Muscle layer of duodenum (tissue), 2 donors: Measurements from ENCODE around the gene INPP5D.

ENCODE experiments used
- H3K27ac ChIP-seq: one replicate; pipeline ENCODE4 v1.7.0; 2013; ENCODE audit warnings: mild to moderate bottlenecking, low read length
- H3K27me3 ChIP-seq: one replicate; pipeline ENCODE4 v1.7.0; 2013; ENCODE audit warnings: low read depth, mild to moderate bottlenecking, control low read depth, low read length
- H3K36me3 ChIP-seq, 2 donors: one replicate each; pipeline ENCODE4 v1.7.0; 2013; ENCODE audit warnings: low read length in 2 of 2, control low read depth in 1 of 2, mild to moderate bottlenecking in 1 of 2; ENCODE audit not compliant: insufficient read depth in 2 of 2, control insufficient read depth in 1 of 2
- H3K4me1 ChIP-seq, 2 donors: one replicate each; pipeline ENCODE4 v1.7.0; 2013; ENCODE audit warnings: low read length in 2 of 2, mild to moderate bottlenecking in 2 of 2, control low read depth in 1 of 2, moderate library complexity in 1 of 2; ENCODE audit not compliant: insufficient read depth in 2 of 2, control insufficient read depth in 1 of 2
- H3K4me3 ChIP-seq, 2 donors: one replicate each; pipeline ENCODE4 v1.7.0; 2013; ENCODE audit warnings: low read length in 2 of 2, low read depth in 1 of 2, mild to moderate bottlenecking in 1 of 2
- H3K9me3 ChIP-seq, 2 donors: one replicate each; pipeline ENCODE4 v1.7.0; 2013; ENCODE audit warnings: low read length in 2 of 2, control low read depth in 1 of 2, mild to moderate bottlenecking in 1 of 2; ENCODE audit not compliant: control insufficient read depth in 1 of 2
- donor health status: healthy.

Gene INPP5D

GRCh38 chr2:233161730-233162129, 101.6 kb downstream of the INPP5D start:
- H3K36me3 ChIP-seq, result peaks cover 0 to 6% of the 10 kb centered on the region in 2 donors
- H3K4me1 ChIP-seq, result no peaks in the 10 kb centered on the region
- no peak overlapping the region for H3K27ac ChIP-seq

GRCh38 chr2:233162770-233163169, 102.6 kb downstream of the INPP5D start:
- peaks cover 0 to 6% of the 10 kb centered on the region in 2 donors for H3K36me3 ChIP-seq
- no peak overlapping the region for H3K4me3 ChIP-seq
- no peaks in the 10 kb centered on the region for H3K9me3 ChIP-seq
- H3K27me3 ChIP-seq, result no peaks in the 10 kb centered on the region
- no peak overlapping the region for H3K27ac ChIP-seq
- H3K4me1 ChIP-seq, result no peaks in the 10 kb centered on the region

More at GRCh38 chr2:233161730-233162129, 101.6 kb downstream of the INPP5D start:
- Histone ChIP-seq H3K4me3 (no peak overlapping the region), H3K9me3 (no peaks in the 10 kb centered on the region), H3K27me3 (no peaks in the 10 kb centered on the region)

DNA sequence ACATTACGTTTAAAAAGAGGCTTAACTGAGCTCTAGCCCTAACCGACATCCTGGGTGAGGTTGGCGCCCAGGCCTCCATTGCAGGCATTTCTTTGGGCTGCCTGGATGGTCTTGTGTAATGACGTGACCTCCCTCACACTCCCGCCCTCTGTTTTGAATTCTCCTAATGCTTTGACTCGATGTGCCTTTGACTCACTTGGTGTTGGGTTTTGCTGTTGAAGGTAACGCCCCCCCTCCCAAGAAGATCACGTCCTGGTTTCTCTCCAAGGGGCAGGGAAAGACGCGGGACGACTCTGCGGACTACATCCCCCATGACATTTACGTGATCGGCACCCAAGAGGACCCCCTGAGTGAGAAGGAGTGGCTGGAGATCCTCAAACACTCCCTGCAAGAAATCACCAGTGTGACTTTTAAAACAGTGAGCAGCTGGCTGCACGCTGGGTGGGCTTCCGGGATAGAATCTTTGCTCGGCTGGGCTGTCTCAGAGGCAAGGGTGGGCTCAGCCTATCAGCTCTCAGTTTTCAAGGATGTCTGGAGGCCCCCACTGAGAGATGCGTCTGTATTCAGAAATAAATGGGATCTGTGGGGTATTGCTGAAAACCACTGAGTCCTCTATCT, 103.5 kb downstream of the INPP5D start:
- Histone ChIP-seq H3K27me3 (no peaks in the 10 kb centered on the region), H3K4me1 (no peaks in the 10 kb centered on the region), H3K36me3 (peaks cover 0 to 6% of the 10 kb centered on the region in 2 donors), H3K27ac (no peak overlapping the region), H3K4me3 (no peak overlapping the region), H3K9me3 (no peaks in the 10 kb centered on the region)

DNA sequence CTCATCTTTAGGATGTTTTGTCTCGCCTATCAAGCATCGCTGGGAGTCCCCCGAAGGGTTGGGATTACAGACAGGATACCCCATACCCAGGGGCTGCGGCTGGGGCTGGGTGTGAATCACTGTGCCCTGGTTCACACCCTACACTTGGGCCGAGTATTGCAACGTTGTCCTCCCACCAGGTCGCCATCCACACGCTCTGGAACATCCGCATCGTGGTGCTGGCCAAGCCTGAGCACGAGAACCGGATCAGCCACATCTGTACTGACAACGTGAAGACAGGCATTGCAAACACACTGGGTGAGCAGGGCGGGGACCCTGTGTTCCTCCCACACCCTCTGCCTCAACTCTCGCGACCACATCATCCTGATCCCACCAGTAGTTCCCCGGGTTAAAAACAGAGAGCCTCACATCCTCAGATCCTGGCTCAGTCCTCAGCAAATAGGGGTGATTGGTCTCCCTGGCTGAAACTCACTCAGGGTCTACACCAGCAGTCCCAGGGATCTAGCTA, 104.0 kb downstream of the INPP5D start:
- Histone ChIP-seq H3K9me3 (no peaks in the 10 kb centered on the region), H3K27ac (no peak overlapping the region), H3K36me3 (peaks cover 0 to 7% of the 10 kb centered on the region in 2 donors), H3K4me3 (no peak overlapping the region), H3K4me1 (no peaks in the 10 kb centered on the region), H3K27me3 (no peaks in the 10 kb centered on the region)

GRCh38 chr2:233164967-233165366, 104.8 kb downstream of the INPP5D start:
- Histone ChIP-seq H3K4me3 (no peak overlapping the region), H3K4me1 (no peaks in the 10 kb centered on the region), H3K27ac (no peak overlapping the region), H3K9me3 (no peaks in the 10 kb centered on the region), H3K27me3 (no peaks in the 10 kb centered on the region), H3K36me3 (peaks cover 0 to 11% of the 10 kb centered on the region in 2 donors)

GRCh38 chr2:233165543-233165894, 105.4 kb downstream of the INPP5D start:
- Histone ChIP-seq H3K27ac (no peak overlapping the region), H3K36me3 (peaks cover 0 to 11% of the 10 kb centered on the region in 2 donors), H3K4me3 (no peak overlapping the region), H3K4me1 (no peaks in the 10 kb centered on the region), H3K27me3 (no peaks in the 10 kb centered on the region), H3K9me3 (no peaks in the 10 kb centered on the region)

DNA sequence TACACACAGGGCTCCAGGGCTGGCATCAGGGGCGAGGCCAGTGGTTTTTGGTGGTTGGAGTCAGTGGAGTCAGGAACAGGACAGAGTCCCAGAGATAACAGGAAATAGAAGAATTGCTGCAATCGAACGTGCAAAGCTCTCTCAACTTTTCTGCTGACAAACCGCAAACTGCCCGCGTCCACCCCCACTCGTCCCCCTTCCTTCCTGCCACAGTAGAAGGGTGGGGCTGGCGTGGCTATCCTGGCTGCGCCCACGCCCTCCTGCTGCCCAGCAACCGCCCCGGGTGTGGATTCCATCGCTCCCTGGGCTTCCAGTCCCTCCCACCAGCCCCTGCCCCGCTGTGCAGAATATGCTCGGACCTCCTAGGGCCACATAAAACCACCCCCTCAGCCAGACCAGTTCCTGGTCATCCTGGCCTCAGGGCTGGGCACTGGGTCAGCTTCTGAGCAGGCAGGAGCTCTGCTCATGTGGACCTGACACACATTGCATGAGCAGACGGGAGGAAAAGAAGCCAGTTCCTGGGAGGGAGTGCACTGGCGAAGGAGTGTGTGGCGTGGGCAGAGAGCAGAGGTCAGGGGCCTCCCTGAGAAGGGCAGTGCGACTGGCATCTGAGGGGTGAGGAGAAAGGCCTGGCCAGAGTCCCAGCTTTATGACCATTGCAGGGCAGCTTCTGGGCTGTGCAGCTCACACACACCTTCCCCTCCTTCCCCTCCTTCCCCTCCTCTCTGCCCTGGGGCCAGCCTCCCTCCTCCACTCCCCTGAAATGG, 105.9 kb downstream of the INPP5D start:
- H3K4me1 ChIP-seq, result no peaks in the 10 kb centered on the region
- peaks cover 0 to 11% of the 10 kb centered on the region in 2 donors for H3K36me3 ChIP-seq
- H3K27me3 ChIP-seq, result no peaks in the 10 kb centered on the region
- H3K27ac ChIP-seq, result no peak overlapping the region
- H3K9me3 ChIP-seq, result no peaks in the 10 kb centered on the region
- H3K4me3 ChIP-seq, result no peak overlapping the region

DNA sequence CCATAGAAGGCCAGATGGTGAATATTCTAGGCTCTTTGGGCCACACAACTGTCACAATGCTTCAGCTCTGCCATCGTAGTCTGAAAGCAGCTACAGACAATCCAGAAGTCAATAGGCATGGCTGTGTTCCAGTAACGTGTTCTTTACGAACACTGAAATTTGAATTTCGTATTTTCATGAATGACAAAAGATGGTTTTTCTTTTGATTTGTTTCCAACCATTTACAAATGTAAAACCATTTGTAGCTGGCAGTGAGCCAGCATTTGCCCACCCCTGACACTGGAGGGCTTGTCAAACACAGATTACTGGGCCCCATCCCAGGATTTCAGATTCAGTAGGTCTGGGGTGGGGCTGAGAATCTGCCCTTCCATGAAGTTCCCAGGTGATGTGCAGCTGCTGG, 108.3 kb downstream of the INPP5D start:
- no peak overlapping the region for H3K4me3 ChIP-seq
- no peaks in the 10 kb centered on the region for H3K9me3 ChIP-seq
- no peak overlapping the region for H3K27ac ChIP-seq
- peaks cover 0 to 8% of the 10 kb centered on the region in 2 donors for H3K36me3 ChIP-seq
- H3K27me3 ChIP-seq, result no peaks in the 10 kb centered on the region
- no peaks in the 10 kb centered on the region for H3K4me1 ChIP-seq

DNA sequence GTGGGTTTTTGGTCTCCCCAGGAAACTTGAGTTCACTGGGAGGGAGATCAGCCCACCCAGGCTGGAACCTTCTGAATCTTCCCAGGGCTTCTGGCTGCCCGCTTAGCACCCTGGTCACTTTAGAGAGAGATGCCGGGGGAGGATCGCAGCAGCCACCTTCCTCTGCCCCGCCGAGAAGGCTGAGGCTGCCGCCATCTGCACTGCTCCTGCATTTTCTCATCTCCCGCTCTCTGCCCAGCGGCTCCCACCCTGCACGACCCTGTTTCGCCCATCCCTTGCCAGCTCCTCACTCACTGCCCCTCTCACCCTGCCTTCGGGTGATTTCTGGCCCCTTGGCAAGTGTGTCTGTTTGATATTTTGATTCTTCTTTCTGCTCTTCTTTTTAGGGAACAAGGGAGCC, 108.8 kb downstream of the INPP5D start:
- no peaks in the 10 kb centered on the region for H3K27me3 ChIP-seq
- peaks cover 0 to 5% of the 10 kb centered on the region in 2 donors for H3K36me3 ChIP-seq
- H3K27ac ChIP-seq, result no peak overlapping the region
- no peak overlapping the region for H3K4me3 ChIP-seq
- H3K4me1 ChIP-seq, result no peaks in the 10 kb centered on the region
- no peaks in the 10 kb centered on the region for H3K9me3 ChIP-seq

DNA sequence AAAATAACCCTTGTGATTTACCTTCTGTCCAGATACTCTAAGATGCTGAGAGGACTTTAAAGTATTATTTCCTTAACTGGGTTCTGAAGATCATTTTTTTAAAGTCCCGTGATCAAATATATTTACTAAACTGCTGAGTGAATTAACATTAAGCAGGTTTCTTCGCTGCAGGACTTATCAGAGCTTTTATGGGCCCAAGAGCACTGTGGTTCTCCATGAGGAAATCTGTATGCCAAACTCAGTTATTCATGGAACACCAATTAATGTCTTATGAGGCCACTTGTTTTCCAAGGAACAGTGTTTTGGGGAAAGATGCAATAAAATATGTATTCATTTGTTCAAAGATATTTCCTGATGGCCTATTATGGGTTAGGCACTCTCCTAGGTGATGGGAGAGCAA, 111.2 kb downstream of the INPP5D start:
- no peaks in the 10 kb centered on the region for H3K4me1 ChIP-seq
- no peak overlapping the region for H3K4me3 ChIP-seq
- H3K27ac ChIP-seq, result no peak overlapping the region
- H3K27me3 ChIP-seq, result no peaks in the 10 kb centered on the region
- H3K9me3 ChIP-seq, result no peaks in the 10 kb centered on the region
- H3K36me3 ChIP-seq, result peaks cover 0 to 5% of the 10 kb centered on the region in 2 donors

- Histone ChIP-seq H3K36me3 (peaks cover 0 to 5% of the 10 kb centered on the region in 2 donors), H3K27me3 (no peaks in the 10 kb centered on the region), H3K4me1 (no peaks in the 10 kb centered on the region), H3K4me3 (no peak overlapping the region), H3K9me3 (no peaks in the 10 kb centered on the region), H3K27ac (no peak overlapping the region)
Observed at GRCh38 chr2:233173115-233173514, 113.0 kb downstream of the INPP5D start.
